ENCODE measurements around the gene CCDC127.
"Not testable (repeated sequence)": the region's sequence is repeated elsewhere in the genome, so short reads cannot be mapped to it uniquely, and the experiment has no call there.

The CCDC127 gene

DNA sequence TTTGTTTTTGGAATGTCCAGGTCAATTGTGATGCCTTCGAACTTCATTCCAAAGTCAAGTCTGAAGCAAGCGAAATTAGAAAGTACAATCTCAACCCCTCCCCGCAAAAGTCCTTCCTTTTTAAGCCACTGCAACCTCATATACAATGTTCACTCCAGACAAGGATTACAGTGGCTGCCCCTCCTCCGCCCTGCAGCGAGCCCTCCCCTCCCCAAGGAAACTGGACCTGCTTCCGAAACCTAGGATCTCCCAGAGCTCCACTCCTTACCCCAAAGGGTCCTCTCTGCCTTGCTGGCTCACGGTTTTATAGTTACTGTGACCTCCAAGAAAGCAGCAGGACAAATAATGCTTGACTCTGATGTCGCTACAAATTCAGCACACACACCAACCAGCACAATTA lies 16.3 kb downstream of the CCDC127 start:
- no peak for DNase-seq

- DNase-seq: no peak
Observed at GRCh38 chr5:200985-201384, 17.0 kb downstream of the CCDC127 start.

DNA sequence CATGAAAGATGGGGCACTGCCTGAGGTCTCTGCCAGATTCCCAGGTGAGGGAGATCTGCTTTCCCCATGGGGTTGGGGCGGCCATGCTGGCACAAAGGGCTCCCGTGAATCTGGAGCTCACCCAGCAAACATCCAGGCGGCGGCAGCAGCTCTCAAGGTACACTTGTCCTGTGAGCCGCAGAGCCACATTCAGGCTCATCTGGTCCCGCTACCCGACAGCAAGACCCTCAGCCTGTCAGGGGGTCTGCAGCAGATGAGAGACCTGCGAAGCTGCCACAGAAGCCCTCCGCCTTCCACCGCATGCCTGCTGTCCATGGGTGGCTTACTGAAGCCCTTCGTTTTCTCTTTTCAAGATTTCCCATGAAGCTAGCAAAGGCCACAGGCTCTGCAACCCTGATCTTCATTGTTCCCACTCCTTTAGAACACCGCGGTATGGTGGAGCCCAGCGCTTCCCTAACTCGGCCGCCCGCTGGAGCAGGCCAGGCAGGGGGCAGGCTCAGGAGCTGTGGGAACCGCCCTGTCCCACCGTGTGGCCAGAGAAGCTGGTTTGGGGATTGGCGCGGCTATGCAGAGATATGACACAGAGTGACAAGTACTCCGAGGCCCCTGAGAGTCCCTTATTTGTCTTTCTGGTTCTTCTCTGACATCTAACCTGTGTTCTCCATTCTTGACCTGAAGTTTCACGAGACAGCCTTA lies 17.9 kb downstream of the CCDC127 start:
- DNase-seq: no peak

DNA sequence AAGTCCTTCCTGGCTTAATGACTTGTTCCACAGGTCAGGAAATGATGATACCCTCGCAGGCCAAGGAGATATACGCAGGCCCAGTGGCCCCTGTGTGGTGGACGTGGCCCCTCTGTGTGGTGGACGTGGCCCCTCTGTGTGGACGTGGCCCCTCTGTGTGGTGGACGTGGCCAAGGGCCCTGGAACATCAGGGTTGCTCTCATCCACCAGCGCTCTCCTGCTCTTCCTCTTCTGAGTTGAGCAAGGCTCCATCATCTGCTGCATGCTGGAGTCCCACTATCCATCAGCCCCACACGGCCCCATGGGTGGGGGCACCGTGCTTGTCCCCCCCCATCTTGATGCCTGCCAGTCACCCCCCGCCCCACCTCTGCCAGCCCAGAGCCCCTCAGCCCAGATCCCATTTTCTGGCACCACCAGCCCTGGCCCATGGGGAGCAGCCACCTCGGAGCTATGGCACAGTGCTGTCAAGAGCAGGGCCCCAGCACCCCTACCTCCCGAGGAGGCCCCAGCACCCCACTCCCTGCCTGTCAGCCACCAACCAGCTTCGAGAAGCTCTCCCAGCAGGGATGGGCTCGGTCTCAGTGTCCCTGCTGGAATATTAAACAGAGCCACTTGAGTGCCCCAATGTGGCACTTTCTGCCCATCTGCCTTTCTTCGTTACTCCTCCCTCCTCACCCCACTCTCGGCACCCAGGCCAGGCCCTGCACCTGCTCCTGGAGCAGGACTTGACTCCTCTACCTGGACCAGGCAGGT lies 18.6 kb downstream of the CCDC127 start:
- no peak for DNase-seq

DNA sequence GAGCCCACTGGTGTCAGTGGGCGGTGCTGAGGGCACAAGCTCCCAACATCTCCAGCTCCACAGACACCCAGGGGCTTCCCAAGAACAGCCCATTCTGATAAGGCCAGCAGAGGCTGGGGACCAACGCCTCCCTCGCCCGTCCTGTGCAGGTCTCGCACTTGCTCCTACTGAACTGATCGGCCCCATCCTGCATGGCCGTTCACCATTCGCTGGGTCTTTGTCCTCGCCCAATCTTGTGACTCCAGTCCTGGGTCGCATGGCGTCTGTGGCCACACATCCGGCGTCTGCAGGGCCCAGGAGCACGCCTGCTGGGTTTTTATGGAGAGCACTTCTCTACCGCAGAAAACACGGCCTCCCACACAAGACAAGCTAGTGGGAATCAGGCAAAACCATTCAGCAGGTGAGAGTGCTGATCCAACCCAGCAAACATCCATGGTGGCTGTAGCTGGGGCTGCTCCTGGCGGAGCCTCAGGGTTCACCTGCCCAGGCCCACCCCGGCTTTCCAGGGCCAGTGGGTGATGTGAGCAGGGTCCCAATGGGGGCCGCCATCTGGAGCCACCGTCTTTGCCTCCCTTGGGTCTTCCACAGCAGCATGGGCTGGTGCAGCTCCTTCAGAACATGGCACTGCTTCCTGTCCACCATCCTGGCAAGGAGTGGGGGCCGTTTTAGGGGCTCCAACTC lies 19.3 kb downstream of the CCDC127 start:
- no peak for DNase-seq

DNA sequence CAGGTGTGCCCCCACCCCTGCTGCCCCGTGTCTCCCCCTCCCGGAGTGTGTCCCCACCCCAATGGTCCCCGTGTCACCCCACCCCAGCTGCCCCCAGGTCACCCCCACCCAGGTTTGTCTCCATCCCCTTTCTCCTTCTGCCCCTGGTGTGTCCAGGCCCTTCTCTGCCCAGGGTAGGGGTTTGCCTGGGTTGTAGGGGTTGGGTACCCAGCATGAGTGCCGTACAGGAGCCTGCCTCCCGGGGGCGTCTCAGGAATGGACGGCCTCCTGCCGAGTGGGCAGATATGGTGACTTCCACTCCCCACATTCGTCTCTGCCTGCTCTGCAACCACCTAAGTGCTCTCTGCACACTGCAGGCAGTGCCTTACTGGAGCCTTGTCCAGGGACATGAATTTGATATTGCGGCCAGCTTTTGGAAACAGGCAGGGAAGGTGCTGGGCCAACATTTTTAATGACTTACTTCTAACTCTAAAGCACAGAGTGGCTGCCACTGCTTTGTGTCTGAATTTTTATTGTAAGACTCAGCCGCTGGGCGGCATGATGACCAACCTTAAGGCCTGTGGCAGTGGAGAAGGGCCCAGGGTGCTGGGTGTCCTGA lies 20.0 kb downstream of the CCDC127 start:
- no peak for DNase-seq

DNA sequence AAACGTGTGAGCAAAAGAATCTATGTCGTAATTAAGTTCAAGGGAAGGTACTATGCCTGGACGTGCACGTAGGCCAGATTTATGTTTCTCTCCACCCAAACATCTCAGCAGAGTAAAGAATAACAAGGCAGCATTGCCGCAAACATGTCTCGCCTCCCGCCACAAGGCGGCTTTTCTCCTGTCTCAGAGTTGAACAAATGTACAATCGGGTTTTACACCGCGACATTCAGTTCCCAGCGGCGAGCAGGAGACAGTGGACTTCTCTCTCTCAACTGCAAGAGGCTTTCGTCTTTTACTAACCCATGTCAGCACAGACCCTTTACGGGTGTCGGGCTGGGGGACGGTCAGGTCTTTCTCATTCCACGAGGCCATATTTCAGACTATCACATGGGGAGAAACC lies 20.9 kb downstream of the CCDC127 start:
- not testable (repeated sequence) for DNase-seq

DNA sequence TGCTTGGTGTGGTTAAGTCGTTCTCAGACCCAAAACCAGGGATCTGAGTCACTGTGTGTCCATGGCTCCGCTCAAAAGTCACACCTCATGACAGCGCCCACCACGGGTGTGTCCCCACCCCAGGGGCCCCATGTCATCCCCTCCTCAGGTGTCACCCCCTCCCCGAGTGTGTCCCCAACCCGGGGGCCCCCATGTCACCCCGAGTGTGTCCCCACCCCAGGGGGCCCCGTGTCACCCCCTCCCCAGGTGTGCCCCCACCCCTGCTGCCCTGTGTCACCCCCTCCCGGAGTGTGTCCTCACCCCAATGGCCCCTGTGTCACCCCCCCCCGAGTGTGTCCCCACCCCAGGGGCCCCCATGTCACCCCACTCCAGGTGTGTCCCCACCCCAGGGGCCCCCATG lies 21.6 kb downstream of the CCDC127 start:
- DNase-seq: no peak

DNA sequence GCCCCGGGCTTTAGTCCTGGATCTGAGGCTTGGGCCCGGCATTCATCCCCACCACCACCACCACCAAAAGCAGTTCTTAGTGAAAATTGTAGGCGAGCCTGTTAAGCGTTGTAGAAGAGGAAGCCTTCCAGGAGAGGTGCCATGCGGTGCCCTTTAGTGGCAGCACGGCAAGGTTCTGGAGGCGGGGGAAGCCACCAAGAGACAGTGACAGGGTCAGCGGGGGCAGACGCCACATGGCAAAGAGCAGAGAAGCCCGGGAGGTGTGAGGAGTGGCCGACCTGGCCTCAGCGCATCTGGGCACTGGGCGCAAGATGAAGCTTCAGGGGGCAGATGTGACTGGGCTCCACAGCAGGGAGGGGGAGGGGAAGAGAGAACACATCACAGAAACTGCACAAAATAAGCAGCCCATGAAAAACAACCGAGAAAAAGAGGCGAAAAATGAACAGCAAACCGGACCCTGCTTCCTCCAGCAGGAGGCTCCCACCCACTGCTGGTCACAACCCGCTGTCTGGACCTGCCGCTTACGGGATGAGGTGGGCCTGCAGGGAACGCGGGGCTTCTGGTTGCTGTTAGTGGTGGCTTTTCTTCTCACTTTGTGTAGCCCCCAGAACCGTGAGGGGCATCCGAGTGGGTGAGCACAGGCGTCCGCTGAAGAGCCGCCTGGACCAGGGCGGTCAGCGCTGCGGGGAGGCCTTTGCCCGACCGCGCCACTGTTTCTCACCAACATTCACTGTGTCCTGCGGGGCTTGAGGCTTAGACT lies 22.4 kb downstream of the CCDC127 start:
- DNase-seq: no peak

DNA sequence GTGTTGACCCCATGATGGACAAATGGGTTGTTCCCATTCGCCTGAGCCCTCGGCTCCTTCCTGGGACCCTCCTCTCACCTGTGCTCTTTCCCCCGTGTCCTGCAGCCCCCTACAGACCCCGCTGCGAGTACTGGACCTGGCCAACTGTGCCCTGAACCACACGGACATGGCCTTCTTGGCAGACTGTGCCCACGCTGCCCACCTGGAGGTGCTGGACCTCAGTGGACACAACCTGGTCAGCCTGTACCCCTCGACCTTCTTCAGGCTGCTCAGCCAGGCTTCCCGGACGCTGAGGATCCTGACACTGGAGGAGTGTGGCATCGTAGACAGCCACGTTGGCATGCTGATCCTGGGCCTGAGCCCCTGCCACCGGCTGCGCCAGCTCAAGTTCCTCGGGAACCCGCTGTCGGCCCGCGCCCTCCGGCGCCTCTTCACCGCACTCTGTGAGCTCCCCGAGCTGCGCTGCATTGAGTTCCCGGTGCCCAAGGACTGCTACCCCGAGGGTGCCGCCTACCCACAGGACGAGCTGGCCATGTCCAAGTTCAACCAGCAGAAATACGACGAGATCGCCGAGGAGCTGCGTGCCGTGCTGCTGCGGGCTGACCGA lies 23.2 kb downstream of the CCDC127 start:
- no peak for DNase-seq

DNA sequence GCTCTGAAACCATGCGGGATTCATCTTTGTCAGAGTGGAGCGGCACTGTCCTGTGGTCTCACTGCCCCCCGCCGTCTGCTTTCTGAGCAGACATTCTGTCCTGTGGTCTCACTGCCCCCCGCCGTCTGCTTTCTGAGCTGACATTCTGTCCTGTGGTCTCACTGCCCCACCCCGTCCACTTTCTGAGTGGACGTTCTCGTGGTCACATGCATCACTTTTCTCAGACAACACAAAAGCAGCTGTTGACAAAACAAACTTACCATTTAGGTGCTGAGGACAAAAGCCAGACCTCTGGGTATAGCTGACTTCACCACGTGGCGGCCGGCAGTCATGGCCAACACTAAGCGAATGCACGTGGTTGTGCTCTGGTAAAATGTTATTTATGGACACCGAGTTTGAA lies 23.9 kb downstream of the CCDC127 start:
- DNase-seq: no peak

DNA sequence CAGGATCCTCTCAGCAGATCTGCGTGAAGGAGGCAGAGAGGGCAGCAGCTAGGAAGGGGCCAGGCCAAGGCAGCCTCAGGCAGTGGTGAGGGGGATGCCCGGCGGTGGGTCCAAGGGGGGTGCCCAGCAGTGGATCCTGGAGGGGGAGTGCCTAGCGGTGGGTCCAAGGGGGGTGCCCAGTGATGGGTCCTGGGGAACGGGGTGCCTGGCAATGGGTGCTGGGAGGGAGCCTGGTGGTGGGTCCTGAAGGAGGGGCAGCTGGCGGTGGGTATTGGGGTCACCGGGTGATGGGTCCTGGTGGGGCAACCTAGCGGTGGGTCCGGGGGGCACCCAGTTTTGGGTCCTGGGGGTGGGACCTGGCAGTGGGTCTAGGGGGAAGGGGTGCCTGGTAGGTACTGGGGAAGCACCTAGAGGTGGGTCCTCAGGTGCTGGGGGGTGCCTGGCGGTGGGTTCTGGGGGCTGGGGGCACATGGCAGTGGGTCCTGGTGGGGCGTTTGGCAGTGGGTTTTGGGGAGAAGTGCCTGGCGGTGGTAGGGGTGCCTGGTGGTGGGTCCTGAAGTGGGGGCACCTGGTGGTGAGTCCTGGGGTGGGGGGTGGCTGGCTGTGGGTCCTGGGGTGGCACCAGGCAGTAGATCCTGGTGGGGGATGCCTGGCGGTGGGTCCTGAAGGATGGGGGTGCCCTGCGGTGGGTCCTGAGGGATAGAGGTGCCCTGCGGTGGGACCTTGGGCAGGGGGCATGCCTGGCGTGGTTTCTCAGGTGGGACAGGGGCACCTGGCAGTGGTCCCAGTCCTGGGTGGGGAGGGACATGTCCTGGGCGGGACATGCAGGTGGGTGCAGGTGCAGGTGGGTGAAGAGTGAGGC lies 24.8 kb downstream of the CCDC127 start:
- no peak for DNase-seq

- DNase-seq: no peak
Observed at GRCh38 chr5:192691-192969, 25.3 kb downstream of the CCDC127 start.

GRCh38 chr5:191949-192690 lies 25.8 kb downstream of the CCDC127 start:
- DNase-seq: no peak

DNA sequence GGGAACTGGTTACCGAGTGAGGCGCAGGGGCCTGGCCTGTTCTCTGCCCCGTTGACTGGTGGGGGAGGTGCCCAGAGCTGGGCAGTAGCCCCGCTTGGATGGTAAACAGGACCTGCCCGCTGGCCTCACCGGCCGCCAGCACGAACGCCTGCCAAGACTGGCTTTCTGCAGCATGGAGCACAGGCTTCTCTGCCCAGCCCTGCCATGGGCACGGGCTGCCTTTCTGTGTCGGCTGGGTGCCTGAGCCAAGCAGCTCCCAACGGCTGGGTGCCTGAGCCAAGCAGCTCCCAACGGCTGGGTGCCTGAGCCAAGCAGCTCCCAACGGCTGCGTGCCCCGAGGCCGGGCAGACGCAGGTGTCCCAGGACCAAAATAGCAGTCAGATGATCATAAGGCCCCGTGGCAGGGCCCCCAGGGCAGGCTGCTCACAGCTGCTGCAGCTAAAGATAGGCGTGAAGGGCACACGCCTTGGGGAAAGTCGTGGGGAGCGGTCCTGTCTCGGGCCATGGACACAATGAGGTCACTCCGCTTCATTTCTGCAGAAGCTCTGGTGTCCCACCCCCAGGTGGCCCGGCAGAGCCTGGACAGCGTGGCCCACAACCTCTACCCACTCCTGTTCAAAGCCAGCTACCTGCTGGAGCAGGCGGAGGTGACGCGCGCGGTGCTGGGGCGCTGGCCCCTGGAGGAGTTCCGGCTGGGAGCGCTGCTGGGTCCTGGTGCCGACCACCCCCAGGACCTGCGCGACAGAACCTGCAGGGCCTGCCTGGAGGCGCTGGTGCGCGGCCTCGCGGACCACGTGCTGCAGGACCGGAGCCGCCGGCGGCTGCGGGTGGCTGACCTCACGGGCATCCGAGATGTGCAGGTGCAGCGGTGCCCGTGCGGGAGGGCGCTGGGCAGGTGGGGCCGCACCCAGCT lies 26.7 kb downstream of the CCDC127 start, which contains the start of gene LRRC14B:
Gene LRRC14B (plus strand): TSS at position 460 of the 913 bp plus-strand sequence. CDS start 44 bp downstream, at position 504.
- peak; percentile 20 for DNase-seq

GRCh38 chr5:190366-191035 lies 27.5 kb downstream of the CCDC127 start:
- no peak for DNase-seq

DNA sequence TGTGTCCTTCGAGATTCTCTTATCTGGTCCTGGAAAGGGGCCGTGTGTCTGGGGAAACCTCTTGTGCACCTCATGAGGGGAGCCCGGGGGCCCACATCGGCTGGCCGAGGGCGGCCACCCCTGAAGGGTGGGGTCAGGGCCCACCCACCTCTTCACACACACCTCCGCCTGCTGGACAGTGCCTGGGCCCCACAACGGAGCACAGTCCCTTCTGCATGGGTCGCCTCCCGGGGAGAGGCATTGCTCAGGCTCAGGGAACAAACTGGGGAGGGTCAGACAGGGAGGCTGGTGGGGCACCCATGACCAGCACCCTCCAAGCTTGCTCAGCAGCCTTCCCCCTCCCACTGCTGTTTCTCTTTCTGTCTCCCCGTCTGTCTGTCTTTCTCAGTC lies 28.0 kb downstream of the CCDC127 start:
- no peak for DNase-seq

- no peak for DNase-seq
Observed at GRCh38 chr5:189486-189885, 28.5 kb downstream of the CCDC127 start.
